ENCODE data around the gene DMAC1.

DMAC1 gene

DNA sequence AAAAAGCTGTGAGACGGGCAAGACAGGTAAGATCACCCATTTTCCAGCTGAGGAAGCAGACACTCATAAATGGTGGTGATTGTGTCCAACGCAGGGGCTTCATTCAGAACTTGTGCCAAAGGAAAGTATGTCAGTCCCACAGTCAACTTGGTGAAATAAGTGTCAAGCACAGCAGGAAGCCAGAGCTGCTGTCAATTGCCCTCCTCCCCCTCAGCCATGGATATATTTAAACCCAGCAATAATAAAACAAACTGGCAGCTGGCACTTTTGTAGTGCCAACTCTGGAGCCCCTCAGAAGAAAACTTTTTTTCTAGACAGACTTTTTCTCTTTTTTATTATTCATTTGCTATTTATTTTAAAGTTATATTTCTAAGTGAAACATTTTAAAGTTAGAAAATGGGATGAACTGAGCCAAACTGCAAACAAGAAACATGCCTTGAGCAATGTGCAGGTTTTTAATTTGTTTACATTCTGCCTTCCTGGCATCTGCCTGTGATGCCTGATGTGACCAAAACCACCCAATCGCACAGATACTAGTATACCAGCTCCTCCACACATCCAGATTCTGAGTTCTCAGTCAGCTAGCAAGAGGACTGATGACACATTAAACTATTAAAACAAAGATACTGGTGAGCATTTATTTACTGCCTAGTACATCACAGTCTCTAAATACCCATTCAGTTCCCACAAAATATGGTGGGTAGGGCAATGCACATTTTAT, 17.0 kb downstream of the DMAC1 start:
- no peak for DNase-seq

DNA sequence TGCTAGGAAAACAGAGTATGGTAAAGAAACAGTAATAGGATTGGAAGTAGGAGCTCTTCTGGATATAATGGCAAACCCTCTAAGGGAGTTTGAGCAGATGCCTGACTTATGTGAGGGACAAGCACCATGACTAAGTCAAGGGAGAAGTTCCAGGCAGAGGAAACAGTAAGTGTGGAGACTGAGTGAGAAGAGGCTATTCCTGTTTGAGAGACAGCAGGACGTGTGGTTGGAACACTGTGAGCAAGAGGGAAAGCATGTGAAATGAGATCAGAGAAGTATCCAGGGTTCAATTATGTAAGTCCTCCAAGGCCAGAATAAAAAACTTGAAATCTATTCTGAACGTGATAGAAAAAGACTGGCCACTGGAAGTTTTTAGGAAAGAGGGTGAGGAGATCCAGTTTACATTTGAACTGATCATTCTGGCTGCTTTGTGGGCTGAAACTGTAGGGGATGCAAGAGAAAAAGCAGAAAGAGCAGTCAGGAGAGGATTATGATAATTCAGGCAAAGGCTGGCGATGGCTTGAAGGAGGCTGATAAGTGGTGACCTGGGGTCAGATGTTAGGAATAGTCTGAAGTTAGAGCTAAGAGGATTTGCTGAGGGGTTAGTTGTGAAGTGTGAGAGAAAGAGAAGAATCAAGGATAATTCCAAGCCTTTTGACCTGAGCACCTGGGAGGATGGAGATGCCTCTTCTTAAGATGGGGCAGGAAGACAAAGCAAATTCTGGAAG, 19.2 kb downstream of the DMAC1 start:
- no peak for DNase-seq

DNA sequence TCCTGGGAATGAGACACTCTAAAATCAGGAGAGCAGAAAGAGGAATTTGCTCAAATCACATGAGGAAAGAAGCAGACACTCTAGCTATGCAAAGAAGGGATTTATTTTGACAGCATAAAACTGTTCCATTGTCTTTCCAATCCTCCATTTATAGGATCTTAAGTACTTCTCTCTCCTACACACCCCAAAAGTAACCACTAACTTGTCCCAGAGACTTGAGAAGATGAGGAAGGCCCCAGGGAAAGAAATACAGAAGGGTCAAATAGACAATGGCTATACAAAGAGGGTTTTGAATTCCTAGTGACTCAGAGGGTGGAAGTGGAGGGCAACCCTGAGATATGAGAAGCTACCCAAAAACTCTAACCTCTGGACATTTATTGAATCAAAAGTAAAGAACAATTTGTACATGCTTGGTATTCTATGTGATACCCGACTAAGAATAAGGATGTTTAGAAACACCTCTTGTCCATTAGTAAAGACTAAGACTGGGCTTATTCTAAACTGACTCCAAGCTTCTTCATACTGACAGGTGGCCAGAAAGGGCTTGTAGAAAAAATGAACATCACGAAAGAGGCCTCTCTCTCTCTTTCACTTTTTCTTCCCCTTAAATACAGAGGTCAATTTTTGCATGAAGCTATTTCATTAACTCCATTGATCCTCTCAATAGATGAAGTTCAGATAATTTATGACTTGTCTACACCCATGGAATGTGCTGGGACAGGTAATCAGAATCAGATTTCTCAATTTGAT, 20.6 kb downstream of the DMAC1 start:
- DNase-seq, result no peak

DNA sequence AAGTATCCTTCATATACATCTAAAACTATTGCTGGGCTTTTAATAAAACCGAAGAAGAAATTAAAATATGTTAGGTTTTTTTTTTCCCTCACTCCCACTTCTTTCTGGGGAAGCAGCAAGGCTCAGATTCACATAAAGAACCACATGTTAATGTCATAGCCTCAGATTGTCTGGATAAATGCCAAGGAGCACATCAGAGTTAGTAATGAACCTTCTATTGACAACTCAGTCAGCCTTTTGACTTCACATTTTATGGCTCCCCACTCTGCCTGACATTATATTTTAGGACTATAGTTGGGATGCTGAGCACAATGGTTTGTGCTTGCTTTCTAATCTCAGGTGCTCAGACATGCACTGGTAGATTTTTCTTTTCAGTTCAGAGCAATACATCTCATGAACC, 21.8 kb downstream of the DMAC1 start:
- DNase-seq, result peak; percentile 41

DNA sequence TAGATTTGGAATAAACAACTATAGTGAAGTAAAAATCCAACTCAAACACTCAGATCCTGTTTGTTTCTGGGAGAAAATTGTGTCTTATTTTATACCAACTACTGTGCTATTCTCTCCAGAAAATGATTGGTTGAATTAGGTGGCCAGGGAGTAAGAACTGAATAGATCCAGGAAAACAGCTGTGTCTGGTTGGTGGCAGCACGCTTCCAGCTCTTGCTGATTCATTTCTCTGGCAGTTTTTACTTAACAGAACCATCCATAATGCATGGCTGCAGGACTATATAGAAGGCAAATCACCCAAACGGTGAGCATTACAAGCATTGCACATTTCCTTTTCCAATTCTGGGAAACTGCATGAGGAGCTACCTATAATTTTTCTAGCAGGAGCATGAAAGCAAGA, 29.5 kb downstream of the DMAC1 start:
- DNase-seq, result no peak

DNA sequence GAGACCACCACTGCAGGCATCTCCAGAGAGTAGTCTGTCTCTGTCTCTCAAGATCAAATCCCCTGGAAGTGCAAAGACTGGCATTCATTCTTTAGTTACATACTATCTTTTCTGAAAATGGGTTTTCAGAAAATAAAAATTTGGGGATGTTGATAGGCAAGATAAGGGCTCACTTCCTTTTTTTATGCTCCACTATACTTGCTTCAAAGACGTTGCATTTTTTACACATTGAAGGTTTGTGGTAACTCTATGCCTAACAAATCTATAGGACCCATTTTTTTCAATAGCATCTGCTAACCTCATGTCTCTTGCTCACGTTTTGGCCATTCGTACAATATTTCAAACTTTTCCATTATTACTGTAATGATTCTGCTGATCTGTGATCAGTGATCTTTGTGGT, 37.0 kb downstream of the DMAC1 start:
- DNase-seq, result no peak

DNA sequence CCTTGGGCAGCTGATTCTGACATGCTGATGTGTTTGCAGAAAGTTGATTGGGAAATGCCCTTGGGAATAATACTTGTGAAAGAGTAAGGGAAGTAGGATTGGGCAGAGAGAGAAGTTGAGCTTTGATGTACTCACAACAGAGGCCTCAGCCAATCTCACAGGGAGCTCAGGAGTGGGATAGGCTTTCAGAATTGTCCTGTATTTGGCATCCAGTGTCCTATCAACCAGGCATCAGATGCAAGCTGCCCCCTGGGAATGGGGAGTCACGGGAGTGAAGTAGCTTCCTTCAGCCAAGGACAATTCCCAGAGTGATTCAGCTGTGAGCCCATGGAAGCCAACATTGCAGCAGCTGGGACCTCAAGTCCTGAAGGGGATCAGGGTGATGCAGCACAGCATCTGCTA, 39.6 kb downstream of the DMAC1 start:
- no peak for DNase-seq

DNA sequence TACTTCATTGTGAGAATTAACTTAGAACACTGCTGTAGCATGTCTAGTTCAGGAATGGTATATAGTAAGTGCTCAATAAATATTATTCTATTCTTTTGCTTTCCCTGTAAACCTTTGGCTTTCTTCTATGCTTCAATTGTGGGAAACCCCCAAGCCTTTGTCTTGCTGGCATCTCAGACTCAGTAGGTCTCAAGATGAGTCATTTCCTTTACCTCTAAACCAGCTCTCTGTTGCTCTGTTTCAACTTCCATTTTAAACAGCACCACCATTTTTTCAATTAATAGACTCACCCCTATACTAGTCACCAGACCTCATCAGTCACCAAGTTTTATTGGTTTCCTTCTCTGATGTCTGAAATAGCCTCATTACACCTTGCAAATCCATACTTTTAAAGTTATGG, 43.5 kb downstream of the DMAC1 start:
- DNase-seq, result no peak

DNA sequence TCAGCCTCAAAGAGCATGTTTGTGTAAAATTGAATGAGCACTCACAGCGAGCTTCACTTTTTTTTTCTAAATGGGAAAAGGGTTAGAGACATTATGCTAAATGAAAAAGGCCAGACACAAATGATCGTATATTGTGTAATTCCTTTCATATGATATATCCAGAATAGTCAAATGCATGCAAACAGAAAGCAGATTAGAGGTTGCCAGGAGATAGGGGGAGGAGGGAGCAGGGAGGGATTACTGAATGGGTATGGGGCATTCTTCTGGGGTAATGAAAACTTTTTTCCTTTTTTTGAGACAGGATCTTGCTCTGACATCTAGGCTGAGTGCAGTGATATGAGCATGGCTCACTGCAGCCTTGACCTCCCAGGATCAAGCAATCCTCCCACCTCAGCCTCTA, 47.1 kb downstream of the DMAC1 start:
- DNase-seq, result no peak

All from NCI-H2171 (cell line).